SK-N-DZ (cell line): Measurements from ENCODE around the gene XXYLT1.
"Not testable (repeated sequence)": the region's sequence is repeated elsewhere in the genome, so short reads cannot be mapped to it uniquely, and the experiment has no call there.

Experiments
- DNase-seq: peaks from one replicate; pipeline ENCODE4 v3.0.0-alpha.2; 2015; ENCODE audit warnings: low spot score

Gene XXYLT1

GRCh38 chr3:195228886-195229285, 42.1 kb downstream of the XXYLT1 start:
- DNase-seq: not testable (repeated sequence)

GRCh38 chr3:195227871-195228270, 43.1 kb downstream of the XXYLT1 start:
- DNase-seq: no peak

DNA sequence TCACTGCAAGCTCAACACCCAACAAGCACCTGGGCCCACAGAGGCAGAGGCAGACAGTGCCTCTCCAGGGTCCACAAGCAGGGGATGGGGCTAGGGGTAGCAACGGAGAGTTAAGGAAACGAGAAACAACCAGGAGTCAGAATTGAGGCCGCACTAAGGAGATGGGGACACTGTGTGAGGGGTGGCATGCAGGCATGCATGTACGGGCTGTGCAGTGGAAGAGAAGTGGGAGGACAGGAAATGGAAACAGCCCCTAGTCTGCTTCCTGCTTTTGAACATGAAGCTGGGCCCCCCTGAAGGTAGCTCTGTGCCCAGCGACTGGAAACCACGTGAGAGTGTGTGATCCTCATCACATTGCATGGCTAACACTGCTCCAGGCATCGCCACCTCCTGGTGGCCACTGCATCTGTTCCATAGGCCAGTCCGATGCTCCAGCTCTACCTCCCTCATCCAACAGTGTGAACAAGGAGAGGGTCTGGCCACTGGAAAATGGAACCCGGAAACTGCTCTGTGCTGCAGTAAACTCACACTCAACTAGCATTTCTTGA, 44.0 kb downstream of the XXYLT1 start:
- no peak for DNase-seq

DNA sequence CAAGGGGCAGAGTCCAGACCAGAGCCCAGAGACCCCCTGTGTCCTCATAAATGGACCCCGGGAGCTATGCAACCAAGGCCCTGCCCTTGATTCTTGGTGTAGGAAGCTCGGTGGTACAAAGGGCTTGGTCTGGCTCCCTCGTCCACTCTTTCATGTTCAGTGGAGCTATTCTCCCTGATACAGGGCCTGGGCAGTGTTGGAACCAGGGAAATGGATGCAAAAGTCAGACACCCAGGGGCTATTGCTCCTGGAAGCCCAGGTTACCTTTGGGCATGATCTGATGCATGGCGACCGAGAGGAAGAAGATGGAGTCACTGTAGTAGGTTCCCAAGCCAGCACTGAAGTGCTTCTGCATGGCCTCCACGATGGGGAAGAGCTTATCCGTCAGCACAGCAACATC, 44.5 kb downstream of the XXYLT1 start:
- DNase-seq: no peak

DNA sequence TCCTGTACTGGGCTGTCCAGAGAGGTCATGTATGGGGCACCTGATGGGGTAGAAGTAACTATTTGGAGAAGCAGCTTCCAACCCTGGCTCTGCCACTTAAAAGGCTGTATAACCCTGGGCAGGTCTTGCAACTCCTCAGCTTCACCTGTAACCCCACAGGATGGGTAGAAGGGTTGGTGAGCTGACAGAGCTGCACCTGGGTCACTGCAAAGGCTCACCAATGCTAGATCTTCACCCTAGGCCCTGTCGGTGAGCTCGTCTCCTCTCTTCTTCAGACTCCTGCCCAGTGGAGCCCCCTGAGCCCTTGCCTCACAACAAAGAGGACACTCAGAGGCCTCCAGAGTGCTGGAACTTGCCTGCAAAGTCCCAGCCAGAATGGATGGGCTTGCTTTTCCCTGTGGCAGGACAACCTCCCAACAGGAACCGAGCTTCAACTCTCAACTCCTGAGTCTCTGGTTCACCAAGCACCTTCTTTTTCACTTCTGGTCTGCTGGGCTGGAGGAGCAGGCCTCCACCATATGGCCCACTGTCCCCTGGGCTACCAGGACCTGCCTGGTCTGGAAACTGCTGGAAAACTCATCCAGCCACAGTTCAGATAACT, 45.9 kb downstream of the XXYLT1 start:
- no peak for DNase-seq

- no peak for DNase-seq
Observed at GRCh38 chr3:195224156-195224979, 46.6 kb downstream of the XXYLT1 start.

GRCh38 chr3:195221876-195222617, 48.9 kb downstream of the XXYLT1 start:
- no peak for DNase-seq

GRCh38 chr3:195221015-195221853, 49.7 kb downstream of the XXYLT1 start:
- DNase-seq: no peak

GRCh38 chr3:195219351-195220230, 51.4 kb downstream of the XXYLT1 start:
- no peak for DNase-seq

GRCh38 chr3:195218331-195218730, 52.6 kb downstream of the XXYLT1 start:
- not testable (repeated sequence) for DNase-seq

DNA sequence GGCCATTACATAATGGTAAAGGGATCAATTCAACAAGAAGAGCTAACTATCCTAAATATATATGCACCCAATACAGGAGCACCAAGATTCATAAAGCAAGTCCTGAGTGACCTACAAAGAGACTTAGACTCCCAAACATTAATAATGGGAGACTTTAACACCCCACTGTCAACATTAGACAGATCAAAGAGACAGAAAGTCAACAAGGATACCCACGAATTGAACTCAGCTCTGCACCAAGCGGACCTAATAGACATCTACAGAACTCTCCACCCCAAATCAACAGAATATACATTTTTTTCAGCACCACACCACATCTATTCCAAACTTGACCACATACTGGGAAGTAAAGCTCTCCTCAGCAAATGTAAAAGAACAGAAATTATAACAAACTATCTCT, 55.4 kb downstream of the XXYLT1 start:
- DNase-seq: not testable (repeated sequence)

GRCh38 chr3:195214381-195214780, 56.6 kb downstream of the XXYLT1 start:
- no peak for DNase-seq

GRCh38 chr3:195213639-195214315, 57.2 kb downstream of the XXYLT1 start:
- DNase-seq: no peak

DNA sequence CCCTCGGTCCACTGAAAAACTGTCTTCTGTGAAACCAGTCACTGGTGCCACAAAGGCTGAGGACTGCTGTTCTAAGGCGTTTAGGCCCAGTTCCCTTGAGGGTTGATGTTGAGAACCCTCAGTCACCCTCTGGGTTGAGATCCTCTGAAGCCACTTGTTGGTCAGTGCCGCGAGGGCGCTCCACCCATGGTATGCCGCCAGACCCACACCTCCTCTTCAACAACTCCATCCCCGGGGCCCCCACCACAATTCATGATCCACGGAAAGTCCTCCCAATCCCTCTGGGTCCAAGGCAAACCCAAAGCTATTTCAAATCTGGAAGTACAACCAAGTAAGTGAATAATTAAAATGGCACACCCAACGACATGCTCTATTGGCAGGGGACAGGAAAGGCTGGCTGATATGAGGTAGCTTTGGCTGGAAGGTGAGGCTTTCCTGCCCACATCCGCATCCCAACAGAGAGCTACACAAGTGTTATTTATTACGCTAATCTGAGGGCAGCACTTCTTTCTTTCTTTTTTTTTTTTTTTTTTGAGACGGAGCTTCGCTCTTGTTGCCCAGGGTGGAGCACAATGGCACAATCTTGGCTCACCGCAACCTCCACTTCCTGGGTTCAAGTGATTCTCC, 58.1 kb downstream of the XXYLT1 start:
- DNase-seq: no peak

DNA sequence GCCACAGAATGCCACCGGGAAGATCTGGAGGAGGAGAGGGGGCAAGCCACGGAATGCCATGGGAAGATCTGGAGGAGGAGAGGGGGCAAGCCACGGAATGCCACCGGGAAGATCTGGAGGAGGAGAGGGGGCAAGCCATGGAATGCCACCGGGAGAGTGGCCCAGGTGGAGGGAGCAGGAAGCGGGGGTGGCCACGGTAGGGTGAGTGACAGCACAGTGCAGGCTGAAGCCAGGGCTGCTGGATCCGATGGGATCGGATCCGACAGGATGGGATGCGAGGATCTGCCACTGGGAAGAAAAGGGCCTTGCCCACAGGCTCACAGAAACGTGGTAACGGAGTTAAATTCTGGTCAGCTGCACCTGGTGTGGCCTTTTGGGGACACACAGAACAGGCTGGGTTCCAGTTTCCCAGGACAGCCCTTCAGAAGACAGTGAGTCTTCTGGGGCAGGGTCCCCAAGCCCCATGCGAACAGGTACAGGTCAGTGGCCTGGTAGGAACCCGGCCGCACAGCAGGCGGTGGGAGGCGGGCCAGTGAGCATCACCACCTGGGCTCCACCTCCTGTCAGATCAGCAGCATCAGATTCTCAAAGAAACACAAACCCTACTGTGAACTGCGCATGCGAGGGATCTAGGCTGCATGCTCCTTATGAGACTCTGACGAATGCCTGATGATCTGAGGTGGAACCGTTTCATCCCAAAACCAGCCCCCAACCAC, 58.8 kb downstream of the XXYLT1 start:
- DNase-seq: no peak

- DNase-seq: no peak
Observed at GRCh38 chr3:195210266-195210973, 60.5 kb downstream of the XXYLT1 start.

- peak; percentile 38 for DNase-seq
Observed at GRCh38 chr3:195209847-195210265, 61.1 kb downstream of the XXYLT1 start.
